Mucosa of descending colon (tissue), 3 donors: ENCODE measurements around the gene RP9. TPM values are rescaled to one million over a fixed set of nuclear protein-coding genes. Genes with fewer than 3 reads are reported as not detected.

Experiments
- ATAC-seq: fragments of 200-7000 bp; cut with Tn5 transposase; one replicate; pipeline ENCODE4 v1.9.1; 2020; ENCODE audit warnings: mild to moderate bottlenecking, moderate library complexity
- DNase-seq, 3 donors: peaks; one replicate each; pipeline ENCODE4 v3.0.0-alpha.2; 2020
- H3K36me3 ChIP-seq: fragments of 200-600 bp; one replicate; pipeline ENCODE4 v1.8.0; 2021; ENCODE audit warnings: low read depth, mild to moderate bottlenecking
- H3K4me1 ChIP-seq: fragments of 200-600 bp; one replicate; pipeline ENCODE4 v1.8.0; 2021; ENCODE audit warnings: low read depth, mild to moderate bottlenecking
- H3K4me3 ChIP-seq: fragments of 200-600 bp; one replicate; pipeline ENCODE4 v1.8.0; 2021; ENCODE audit warnings: mild to moderate bottlenecking
- H3K9me3 ChIP-seq: fragments of 200-600 bp; one replicate; pipeline ENCODE4 v1.8.0; 2021; ENCODE audit warnings: mild to moderate bottlenecking
- intact Hi-C, 2 donors: fragments of 100-400 bp; cut with DNase I in 1 of 2; cut with micrococcal nuclease in 1 of 2; formaldehyde crosslinking; loops; one replicate each; pipeline versions ENCODE4 v1.11.0 to v1.11.1; 2022; cut with DNase I, micrococcal nuclease
- total RNA-seq, 3 donors: library from RNA; stranded (reverse); fragmentation: NEBNext Ultra II Directional in 2 of 3; extraction: Animal tissue kit (Norgen Biotek cat#: 25700) in 2 of 3; gene quantifications; one replicate each; pipeline versions ENCODE4 v1.2.1 to v1.2.4, GENCODE V29; 2021 to 2023
- TF ChIP-seq, protein P1 (sequence below): fragments of 200-600 bp; IDR thresholded peaks from one replicate; pipeline ENCODE4 v1.8.0; 2022; ENCODE audit warnings: antibody characterized with exemption, mild to moderate bottlenecking
- donor health status: DM: no; HTN: no; CAD: no; lungs with moderate emphysema.
- donor health status: DM: no; HTN: no; CAD: no.
- donor health status: DM: no; HTN: yes; CAD: no.

Gene RP9
- total RNA-seq, 3 donors from 2014 or later, result 10.8 to 12.2 (median 11.5) TPM

- H3K4me1 ChIP-seq, result peaks cover 15% of the 10 kb centered on the region
- no peaks in the 10 kb centered on the region for H3K36me3 ChIP-seq
- H3K4me3 ChIP-seq, result peak within 1 kb of the TSS; percentile 92
- TF ChIP-seq, protein P1, sequence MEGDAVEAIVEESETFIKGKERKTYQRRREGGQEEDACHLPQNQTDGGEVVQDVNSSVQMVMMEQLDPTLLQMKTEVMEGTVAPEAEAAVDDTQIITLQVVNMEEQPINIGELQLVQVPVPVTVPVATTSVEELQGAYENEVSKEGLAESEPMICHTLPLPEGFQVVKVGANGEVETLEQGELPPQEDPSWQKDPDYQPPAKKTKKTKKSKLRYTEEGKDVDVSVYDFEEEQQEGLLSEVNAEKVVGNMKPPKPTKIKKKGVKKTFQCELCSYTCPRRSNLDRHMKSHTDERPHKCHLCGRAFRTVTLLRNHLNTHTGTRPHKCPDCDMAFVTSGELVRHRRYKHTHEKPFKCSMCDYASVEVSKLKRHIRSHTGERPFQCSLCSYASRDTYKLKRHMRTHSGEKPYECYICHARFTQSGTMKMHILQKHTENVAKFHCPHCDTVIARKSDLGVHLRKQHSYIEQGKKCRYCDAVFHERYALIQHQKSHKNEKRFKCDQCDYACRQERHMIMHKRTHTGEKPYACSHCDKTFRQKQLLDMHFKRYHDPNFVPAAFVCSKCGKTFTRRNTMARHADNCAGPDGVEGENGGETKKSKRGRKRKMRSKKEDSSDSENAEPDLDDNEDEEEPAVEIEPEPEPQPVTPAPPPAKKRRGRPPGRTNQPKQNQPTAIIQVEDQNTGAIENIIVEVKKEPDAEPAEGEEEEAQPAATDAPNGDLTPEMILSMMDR, result no peak
- DNase-seq (peak in 1 of 3 donors; percentile 57), ATAC-seq (peak; percentile 47)
- peaks cover 4% of the 10 kb centered on the region for H3K9me3 ChIP-seq
- intact Hi-C loops, result no loop called here
These were observed 47.0 kb downstream of the RP9 start, which contains the start of gene NT5C3A for GRCh38 chr7:33062023-33062781. NT5C3A (minus strand) TSS chr7:33062776; CDS start chr7:33062705, 71 bp downstream.

DNA sequence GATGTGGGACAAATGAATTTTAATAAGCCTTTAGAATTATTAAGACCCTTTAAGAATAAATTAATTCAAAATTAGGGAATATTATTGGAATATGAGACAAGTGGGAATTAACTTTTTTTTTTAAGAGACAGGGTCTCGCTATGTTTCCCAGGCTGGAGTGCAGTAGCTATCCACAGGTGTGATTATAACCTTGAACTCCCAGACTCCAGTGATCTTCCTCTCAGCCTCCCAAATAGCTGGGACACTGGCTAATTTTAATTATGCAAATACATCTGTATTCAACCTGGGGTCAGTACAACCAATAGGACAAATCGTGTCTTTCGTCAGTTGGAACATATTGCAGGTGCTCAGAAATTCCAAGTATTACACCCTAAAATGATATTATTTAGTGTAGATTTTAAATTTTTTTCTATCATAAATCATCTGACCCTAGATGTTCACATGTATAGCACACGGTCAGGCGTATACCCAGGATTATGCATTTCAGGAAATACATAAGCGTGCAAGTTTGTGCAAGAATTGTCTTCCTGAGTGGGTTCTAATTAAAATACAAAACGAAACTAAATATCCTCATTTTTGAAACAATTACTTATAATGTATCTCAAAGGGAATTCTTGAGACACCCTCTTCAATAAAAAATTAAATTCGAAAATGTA is 47.8 kb downstream of the RP9 start:
- H3K4me1 ChIP-seq, result peaks cover 15% of the 10 kb centered on the region
- H3K9me3 ChIP-seq, result peaks cover 4% of the 10 kb centered on the region
- H3K36me3 ChIP-seq, result no peaks in the 10 kb centered on the region
- peak overlapping the region; percentile 92 for H3K4me3 ChIP-seq
- no peak for DNase-seq
- ATAC-seq, result no peak
- TF ChIP-seq, protein P1, result no peak
- intact Hi-C loops, result no loop called here

- Histone ChIP-seq H3K9me3 (no peaks in the 10 kb centered on the region), H3K4me3 (no peak overlapping the region), H3K4me1 (peaks cover 15% of the 10 kb centered on the region), H3K36me3 (no peaks in the 10 kb centered on the region)
- no peak for DNase-seq
- no peak for ATAC-seq
- intact Hi-C loops, result no loop called here
- TF ChIP-seq, protein P1, result no peak
These were observed 49.6 kb downstream of the RP9 start for GRCh38 chr7:33059635-33060034.

DNA sequence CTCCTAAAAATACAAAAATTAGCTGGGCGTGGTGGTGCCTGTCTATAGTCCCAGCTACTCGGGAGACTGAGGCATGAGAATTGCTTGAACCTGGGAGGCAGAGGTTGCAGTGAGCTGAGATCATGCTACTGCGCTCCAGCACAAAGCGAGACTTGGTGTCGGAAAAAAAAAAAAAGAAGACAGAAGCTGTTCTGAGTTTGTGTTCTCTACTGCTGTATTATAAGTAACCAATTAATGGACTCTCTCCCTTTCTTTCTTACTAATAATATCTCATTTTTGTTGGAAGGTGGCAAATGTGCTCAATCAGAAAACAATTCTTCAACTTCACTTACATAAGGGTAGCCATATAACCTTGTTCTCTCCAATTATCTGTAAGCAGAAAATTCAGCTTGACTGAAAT is 54.0 kb downstream of the RP9 start:
- no peaks in the 10 kb centered on the region for H3K9me3 ChIP-seq
- no peak overlapping the region for H3K4me3 ChIP-seq
- DNase-seq (no peak), ATAC-seq (no peak)
- TF ChIP-seq, protein P1, result no peak
- intact Hi-C loops, result no loop called here
- peaks cover 16% of the 10 kb centered on the region for H3K4me1 ChIP-seq
- H3K36me3 ChIP-seq, result no peaks in the 10 kb centered on the region

GRCh38 chr7:33054261-33054964 is 54.8 kb downstream of the RP9 start:
- no peaks in the 10 kb centered on the region for H3K36me3 ChIP-seq
- no peak overlapping the region for H3K4me3 ChIP-seq
- no peaks in the 10 kb centered on the region for H3K9me3 ChIP-seq
- intact Hi-C loops, result no loop called here
- TF ChIP-seq, protein P1, result no peak
- H3K4me1 ChIP-seq, result peaks cover 18% of the 10 kb centered on the region
- ATAC-seq, result peak; percentile 58
- DNase-seq, result no peak
